ENCODE results near the gene TTBK2.
"Not testable (repeated sequence)": the region's sequence is repeated elsewhere in the genome, so short reads cannot be mapped to it uniquely, and the experiment has no call there.

TTBK2 gene

DNA sequence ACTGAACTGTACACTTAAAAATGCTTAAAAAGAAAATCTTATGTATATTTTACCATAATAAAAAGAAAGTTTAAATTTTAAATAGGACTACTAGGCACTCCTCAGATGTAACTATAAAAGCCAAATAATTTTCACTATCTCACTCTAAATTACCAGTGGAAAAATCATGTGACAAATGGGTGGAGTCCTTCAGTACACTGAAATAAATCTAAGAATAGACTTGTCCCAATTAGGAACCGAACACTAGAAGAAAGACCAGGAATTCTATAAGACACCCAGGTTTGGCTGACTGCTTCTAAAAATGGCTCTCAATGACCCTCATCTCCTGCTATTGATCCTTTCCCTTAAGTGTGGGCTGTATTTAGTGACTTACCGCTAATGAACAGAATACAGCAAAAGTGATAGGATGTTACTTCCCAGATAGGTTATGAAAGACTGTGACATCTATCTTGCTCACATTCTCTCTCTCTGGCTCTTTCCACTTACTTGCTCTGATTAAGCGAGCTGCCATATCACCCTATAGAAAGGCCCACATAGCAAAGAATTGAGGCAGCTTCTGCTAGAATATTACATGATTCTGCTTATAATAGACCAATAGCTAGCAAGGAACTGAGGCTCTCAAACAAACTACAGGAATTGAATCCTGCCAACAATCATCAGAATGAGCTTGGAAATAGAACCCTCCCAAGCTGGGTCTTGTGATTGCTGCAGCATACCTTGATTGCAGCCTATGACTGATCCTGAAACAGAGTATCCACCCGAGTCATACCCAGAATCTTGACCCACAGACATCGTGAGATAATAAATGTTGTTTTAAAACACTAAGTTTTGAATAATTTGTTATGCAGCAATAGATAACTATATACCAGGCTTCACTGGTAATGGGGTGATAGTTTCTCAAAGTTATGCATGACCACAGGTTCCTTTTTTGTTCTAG, 16.9 kb downstream of the TTBK2 start:
- no peak for DNase-seq

DNA sequence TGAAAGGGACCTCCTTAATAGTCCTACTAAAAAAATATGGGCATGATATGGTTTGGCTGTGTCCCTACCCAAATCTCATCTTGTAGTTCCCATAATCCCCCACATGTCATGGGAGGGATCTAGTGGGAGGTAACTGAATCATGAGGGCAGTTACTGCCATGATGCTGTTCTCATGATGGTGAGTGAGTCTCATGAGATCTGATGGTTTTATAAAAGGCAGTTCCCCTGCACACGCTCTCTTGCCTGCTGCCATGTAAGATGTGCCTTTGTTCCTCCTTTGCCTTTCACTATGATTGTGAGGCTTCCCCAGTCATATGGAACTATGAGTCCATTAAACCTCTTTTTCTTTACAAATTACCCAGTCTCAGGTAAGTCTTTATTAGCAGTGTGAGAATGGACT, 26.7 kb downstream of the TTBK2 start:
- DNase-seq = not testable (repeated sequence)

DNA sequence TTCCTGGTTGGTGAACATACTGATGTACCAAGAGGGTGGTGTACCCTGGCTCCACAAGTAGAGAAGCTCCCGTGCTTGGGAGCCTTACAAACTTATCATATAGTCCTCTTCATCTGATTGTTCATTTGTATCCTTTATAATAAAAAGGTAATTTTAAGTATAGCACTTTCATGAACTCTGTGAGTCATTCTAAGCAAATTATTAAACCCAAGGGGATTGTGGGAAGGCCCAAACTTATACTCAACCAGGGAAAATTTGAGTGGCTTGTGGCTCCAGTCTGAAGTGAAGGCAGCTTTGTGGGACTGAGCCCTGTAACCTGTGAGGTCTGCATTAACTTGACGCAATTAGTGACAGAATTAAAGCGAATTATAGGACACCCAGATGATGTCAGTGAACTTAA, 29.0 kb downstream of the TTBK2 start:
- no peak for DNase-seq

DNA sequence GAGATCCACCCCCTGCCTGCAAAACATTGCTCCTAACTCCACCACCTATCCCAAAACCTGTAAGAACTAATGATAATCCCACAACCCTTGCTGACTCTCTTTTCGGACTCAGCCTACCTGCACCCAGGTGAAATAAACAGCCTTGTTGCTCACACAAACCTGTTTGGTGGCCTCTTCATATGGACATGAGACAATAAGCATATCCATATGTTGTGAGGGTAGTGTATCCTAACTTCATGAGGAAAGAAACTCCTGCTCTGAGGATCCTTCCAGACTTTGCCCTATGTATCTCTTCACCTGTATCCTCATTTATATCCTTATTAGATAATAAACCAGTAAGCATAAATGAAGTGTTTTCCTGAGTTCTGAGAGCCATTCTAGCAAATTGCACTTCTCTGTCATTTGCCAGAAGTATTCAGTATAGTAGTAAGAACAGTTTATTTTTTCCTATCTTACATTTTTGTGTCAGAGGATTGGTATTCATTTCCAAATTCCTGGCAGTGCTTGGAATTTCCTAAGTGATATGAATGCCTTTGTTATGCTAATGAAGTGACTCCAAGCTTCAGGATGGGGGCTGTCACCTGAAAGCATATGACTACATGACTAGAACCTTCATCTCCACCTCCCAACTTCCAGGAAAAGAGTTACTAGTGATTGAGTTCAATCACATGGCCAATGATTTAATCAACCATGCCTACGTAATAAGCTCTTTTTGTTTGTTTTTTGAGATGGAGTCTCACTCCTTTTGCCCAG, 30.2 kb downstream of the TTBK2 start:
- no peak for DNase-seq

DNA sequence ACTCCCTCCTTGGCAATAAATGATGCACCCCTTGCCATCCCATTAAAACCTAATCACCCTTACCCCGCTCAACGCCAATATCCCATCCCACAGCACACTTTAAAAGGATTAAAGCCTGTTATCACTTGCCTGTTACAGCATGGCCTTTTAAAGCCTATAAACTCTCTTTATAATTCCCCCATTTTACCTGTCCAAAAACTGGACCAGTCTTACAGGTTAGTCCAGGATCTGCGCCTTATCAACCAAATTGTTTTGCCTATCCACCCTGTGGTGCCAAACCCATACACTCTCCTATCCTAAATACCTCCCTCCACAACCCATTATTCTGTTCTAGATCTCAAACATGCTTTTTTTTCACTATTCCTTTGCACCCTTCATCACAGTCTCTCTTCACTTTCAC, 33.2 kb downstream of the TTBK2 start:
- DNase-seq = not testable (repeated sequence)

DNA sequence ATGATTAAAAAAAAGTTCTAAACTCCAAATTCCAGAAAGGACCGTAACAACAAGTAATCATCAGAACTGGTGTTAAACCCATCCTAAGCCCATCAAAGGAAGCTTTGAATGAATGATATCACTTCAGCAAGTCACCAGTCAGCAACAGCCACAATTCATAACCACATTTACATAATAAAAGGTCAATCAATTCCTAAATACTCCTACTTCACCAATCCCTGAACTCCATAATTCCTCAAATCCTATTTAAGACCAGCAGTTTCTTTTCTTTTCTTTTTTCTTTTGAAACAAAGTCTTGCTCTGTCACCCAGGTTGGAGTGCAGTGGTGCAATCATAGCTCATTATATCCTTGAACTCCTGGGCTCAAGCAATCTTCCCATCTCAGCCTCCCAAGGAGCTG, 40.5 kb downstream of the TTBK2 start:
- DNase-seq = no peak

DNA sequence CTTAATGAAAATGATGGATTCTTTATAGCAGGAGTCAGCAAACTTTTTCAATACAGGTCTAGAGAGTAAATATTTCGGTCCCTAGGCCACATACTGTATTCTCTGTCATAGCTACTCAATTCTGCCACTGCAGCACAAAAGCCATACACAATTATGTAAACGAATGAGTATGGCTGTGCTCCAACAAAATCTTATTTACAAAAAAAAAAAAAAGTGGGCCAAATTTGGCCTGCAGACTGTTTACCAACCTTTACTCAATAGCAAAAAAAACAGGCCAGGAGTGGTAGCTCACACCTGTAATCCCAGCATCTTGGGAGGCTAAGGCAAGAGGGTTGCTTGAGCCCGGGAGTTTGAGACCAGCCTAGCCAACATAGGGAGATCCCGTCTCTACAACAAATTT, 41.1 kb downstream of the TTBK2 start:
- no peak for DNase-seq

DNA sequence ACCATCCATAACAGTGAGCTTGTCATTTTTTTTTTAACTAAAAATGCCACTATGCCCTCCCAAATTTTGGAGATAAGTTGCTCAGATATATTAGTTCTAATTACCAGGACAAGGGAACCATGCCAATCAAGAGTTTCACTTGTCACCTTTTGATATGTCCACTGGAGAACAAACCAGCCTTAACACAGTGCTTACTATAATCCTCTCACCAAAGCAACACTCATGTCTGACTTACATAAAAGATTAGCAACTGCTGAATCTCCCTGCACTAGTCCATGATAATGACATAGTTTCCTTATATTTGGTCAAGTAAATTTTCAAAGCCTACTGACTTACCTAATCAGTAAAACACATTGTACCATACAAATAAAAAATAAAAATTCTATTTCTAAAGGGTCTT, 44.4 kb downstream of the TTBK2 start:
- DNase-seq = no peak

DNA sequence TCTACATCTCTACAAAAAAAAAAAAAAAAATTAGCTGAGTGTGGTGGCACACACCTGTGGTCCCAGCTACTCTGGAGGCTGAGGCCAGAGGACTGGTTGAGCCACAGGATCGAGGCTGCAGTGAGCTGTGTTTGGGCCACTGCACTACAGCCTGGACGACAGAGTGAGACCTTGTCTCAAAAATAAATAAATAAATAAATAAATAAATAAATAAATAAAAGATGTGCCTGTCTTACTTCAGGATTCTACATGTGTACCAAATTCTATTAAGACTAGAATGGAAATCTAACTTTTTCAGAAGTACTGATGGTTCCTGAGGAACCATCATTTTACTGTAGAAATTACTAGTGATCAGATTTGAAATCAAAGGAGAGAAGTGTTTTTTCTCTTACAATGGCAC, 51.9 kb downstream of the TTBK2 start:
- DNase-seq = no peak

DNA sequence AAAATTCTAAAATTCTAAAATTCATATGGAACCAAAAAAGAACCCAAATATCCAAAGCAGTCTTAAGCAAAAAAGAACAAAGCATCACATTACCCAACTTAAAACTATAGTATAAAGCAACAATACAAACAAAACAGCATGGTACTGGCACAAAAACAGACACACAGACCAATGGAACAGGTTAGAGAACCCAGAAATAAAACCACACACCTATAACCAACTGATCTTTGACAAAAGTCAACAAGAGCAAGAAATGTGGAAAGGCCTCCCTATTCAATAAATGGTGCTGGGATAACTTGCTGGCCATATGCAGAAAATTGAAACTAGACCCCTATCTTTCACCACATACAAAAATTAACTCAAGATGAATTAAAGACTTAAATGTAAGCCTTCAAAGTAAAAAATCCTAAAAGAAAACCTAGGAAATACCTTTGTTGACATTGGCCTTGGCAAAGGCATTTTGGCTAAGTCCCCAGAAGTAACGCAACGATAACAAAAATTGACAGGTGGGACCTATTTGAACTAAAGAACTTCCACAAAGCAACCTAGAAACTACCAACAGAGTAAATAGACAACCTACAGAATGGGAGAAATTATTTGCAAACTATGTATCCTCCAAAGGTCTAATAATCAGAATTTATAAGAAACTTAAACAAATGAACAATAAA, 56.9 kb downstream of the TTBK2 start:
- no peak for DNase-seq

DNA sequence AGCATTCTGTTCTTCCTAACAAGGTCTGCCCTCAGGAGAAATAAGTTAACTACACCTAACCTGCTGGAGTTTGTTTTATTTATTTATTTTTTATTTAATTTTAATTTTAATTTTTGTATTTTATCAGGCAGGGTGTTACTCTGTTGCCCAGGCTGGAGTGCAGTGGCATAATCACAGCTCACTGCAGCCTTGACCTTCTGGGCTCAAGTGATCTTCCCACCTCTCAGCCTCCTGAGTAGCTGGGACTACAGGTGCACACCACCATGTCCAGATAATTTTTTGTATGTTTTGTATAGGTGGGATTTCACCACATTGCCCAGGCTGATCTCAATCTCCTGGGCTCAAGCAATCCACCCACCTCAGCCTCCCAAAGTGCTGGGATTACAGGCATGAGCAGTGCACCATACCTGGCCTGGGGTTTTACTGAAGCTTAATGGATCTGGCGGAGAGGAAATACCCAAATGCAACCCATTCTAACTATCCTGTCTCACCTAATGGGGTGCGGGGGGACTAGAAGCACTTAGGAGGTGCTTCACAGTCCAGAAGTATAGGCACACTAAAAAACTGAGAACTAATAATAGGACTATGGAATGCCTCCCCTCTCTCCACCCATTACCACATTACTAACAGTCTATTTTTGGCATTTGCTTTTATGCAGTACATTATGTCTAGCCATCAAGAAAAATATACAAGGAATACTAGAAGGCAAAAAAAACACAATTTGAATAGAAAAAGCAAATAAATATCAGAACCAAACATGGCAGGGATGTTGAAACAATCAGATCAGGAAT, 61.4 kb downstream of the TTBK2 start:
- DNase-seq = no peak

DNA sequence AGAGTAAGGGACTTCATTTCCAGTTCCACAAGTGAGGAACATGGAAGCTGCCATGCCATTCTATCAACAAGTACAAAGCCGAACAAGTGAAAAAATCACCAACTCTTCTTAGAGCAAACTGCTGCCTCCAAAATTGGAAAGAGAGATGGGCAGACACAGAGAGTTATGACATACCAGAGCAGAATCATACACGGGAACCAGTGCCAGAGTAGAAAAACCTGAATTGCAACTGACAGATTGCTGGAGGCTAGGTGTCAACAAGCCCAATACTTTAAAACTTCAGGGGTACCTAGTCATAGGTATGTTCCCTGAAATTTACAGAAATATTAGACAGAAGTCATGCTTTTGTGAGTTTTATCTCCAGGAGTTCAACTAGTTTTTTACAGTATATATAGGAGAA, 62.0 kb downstream of the TTBK2 start:
- no peak for DNase-seq

DNA sequence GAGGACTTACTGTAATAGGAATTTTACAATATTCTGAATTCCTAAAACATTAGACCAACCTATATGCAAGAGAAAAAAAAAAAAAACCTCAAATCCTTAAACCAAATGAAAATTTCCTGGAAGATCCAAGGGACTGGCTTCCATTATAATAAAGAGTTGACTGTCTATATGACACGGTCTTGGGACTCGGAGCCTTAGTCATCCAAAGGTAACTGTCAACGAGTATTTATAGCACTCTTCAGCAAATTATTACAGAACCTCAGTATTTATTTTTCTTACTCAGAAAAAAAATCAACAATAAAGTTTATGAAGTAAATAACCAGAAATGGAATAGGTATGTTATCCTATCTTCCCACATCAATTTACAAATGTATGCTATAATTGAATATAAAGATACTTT, 66.0 kb downstream of the TTBK2 start:
- no peak for DNase-seq

DNA sequence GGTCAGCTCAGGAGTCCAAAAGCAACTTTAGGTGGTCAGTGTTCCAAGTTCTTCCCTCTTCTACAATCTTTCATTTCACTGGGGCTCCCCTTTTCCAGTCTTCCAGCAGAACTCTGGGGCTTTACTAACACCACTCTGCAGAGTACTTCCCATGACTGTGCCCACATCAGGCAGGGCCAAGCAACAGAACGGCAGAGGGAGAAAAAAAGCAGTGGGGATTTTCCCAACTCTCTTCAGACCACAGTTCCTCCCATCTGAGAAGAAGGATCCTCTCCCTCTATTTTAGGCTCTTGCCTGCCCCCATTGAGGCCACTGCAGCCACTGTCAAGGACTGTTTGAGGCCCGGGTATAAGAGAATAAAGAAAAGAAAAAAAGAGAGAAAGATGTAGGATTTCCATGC, 70.7 kb downstream of the TTBK2 start:
- DNase-seq = no peak

DNA sequence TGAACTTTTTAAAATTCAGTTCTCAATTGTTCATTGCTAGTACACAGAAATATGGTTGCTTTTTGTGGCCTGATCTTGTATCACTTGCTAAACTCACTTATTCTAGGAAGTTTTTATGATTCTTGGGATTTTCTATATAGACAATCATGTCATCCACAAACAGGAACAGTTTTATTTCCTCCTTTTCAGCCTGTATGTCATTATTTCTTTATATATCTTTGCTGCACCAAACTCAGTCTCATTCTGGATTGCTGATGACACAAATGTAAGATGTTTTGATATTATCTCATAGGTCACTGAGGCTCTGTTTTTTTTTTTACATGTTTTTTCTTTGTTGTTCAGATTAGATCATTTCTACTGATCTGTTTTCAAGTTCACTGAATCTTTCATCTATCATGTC, 71.7 kb downstream of the TTBK2 start:
- DNase-seq = no peak

DNA sequence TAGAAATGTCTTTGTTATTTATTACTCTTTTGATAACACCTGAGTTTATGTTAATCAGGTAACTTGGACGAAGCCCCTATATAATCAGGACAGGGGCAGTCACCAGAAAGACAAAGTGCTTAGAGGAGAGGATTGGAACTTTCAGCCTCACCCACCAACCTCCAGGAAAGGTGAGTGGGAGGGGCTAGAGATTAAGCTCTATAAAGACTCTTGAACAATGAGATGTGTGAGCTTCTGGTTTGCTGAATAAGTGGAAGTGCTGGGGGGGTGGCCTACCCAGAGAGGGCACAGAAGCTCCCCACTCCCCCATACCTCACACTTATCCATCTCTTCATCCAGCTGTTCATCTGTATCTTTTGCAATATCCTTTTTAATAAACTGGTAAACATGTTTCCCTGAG, 73.9 kb downstream of the TTBK2 start:
- no peak for DNase-seq

DNA sequence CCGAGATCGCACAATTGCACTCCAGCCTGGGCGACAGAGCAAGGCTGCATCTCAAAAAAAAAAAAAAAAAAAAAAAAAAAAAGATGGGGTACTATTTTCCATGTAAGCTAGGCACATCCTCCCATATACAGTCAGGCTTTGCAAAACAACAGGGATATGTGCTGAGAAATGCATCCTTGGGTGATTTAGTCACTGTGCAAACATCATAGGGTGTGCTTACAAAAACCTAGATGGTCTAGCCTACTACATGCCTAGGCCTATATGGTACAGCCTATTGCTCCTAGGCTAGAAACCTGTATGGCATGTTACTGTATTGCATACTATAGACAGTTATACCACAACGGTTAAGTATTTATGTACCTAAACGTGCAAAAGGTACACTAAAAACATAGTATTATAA, 75.0 kb downstream of the TTBK2 start:
- no peak for DNase-seq

DNA sequence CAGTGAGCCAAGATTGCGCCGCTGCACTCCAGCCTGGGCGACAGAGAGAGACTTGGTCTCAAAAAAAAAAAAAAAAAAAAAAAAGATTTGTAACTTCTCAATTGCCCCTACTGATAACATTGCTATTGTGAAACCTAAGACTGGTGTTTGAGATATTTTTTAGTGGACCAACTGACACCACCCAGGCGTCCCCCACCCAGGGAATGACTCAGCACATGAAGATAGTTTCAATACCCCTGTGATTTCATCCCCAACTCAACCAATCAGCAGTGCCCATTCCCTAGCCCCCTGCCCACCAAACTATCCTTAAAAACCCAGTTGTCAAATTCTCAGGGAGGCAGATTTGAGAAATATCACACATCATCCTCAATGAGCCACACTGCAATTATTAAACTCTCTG, 76.9 kb downstream of the TTBK2 start:
- no peak for DNase-seq

DNA sequence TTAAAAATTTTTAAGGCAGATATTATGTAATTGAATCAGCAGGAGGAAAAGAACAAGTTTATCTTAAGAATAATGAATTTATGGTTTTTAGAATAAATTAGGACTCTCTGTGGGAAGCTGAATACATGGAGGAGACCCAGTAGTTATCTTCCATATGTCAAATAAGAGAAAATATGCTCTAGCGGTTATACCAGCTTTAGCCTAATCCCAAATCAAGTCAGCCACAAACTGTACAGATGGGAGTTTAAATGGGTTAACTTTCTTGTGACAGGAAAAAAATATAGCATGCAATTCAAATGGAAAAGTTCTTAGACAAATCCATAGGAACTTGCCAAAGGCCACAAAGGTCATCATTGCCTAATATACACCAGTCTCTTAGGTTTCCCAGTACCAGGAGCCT, 84.3 kb downstream of the TTBK2 start:
- no peak for DNase-seq

DNA sequence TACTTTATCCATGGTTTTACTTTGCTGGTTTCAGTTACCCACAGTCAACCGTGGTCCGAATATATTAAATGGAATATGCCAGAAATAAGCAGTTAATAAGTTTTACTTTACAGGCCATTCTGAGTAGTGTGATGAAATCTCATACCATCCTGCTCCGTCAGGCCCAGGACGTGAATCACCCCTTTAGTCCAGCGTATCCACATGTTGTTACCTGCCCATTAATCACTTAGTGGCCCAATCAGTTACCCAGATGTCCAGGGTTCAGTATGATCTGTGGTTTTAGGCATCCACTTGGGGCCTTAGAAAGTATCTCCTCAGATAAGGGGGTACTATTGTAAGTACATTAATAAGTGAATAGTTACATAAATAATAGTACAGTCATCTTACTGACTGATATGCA, 88.0 kb downstream of the TTBK2 start:
- no peak for DNase-seq

DNA sequence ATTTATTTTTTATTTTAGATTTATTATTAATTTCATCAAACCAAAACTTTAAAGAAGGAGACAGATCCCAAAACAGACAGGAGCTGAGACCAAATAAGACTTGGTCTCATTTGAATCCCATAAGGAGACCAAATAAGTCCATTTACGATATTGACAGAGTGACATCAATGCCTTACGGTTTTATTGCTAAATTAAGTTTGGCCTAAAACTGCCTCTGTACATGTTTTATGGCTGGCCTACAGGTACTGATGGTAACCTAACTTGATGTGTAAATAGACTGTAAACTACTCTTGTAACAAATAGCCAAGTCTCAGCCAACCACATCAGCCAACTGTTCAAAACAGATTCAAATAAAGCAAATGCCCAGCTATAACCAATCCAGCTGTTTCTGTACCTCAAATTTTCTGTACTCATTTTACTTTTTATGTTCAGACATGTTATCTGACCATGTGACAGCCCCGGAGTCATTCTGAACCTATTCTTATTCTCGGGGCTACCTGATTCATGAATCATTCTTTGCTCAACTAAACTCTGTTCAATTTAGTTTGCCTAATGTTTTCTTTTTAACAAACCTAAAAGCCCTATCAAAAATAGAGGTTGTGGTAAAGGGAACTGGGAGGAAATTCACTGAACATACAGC, 94.2 kb downstream of the TTBK2 start:
- no peak for DNase-seq

DNA sequence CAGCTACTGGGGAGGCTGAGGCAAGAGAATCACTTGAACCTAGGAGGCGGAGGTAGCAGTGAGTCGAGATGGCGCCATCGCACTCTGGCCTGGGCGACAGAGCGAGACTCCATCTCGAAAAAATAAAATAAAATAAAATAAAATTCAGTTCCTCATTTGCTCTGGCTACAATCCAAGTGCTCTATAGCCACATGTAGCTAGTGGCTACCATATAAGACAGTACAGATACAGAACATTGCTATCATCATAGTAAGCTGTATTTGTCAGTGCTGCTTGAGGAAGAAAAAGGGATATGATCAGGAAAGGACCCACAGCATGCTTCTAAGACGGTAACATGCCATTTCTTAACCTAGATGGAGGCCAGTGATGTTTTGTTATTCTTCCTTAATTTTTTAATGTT, 95.0 kb downstream of the TTBK2 start:
- DNase-seq = no peak
